ENCODE data around the gene SLCO3A1. TPM values are rescaled to one million over a fixed set of nuclear protein-coding genes. Genes with fewer than 3 reads are reported as not detected.

Gene SLCO3A1
- total RNA-seq, 2 experiments from 2014 or later = 29.5 to 30.4 TPM

- Mint-ChIP-seq H3K36me3 (ENCODE audit: low read depth) (no peaks in the 10 kb centered on the region), H3K4me1 (ENCODE audit: low read depth) (peaks cover 13% of the 10 kb centered on the region), H3K27me3 (no peaks in the 10 kb centered on the region), H3K27ac (no peak overlapping the region), H3K9me3 (no peaks in the 10 kb centered on the region), H3K4me3 (no peak overlapping the region)
- ChIA-PET CTCF (no interaction called here), POLR2A (no interaction called here)
- no peak overlapping the region for H3K4me3 ChIP-seq (ENCODE audit: low read length)
- no peak for TF ChIP-seq CTCF (IDR thresholded peaks at IDR 0.05)
- H3K9me3 ChIP-seq (ENCODE audit: control insufficient read depth in 1 of 2, insufficient read depth in 1 of 2, low read length in 2 of 2) = no peaks in the 10 kb centered on the region
- H3K27me3 ChIP-seq (ENCODE audit: control insufficient read depth in 1 of 2, insufficient read depth in 2 of 2, low read length in 2 of 2) = no peaks in the 10 kb centered on the region
- H3K27ac ChIP-seq (ENCODE audit: low read depth in 1 of 2, low read length in 2 of 2) = no peak overlapping the region
- intact Hi-C loops (cut with DNase I, micrococcal nuclease) = no loop called here
- H3K4me1 ChIP-seq (ENCODE audit: insufficient read depth, low read length) = peaks cover 12% of the 10 kb centered on the region
- DNase-seq (no peak), ATAC-seq (ENCODE audit: poor library complexity) (no peak)
- no peaks in the 10 kb centered on the region for H3K36me3 ChIP-seq (ENCODE audit: insufficient read depth, low read length)
Measured at GRCh38 chr15:91973481-91973880, 120.0 kb downstream of the SLCO3A1 start.

GRCh38 chr15:91974321-91974720 lies 120.8 kb downstream of the SLCO3A1 start:
- Histone ChIP-seq H3K4me1 (ENCODE audit: insufficient read depth, low read length) (peaks cover 10% of the 10 kb centered on the region), H3K4me3 (ENCODE audit: low read length) (no peak overlapping the region), H3K27ac (ENCODE audit: low read depth in 1 of 2, low read length in 2 of 2) (no peak overlapping the region), H3K27me3 (ENCODE audit: control insufficient read depth in 1 of 2, insufficient read depth in 2 of 2, low read length in 2 of 2) (no peaks in the 10 kb centered on the region), H3K36me3 (ENCODE audit: insufficient read depth, low read length) (no peaks in the 10 kb centered on the region), H3K9me3 (ENCODE audit: control insufficient read depth in 1 of 2, insufficient read depth in 1 of 2, low read length in 2 of 2) (no peaks in the 10 kb centered on the region)
- no peaks in the 10 kb centered on the region for H3K36me3 Mint-ChIP-seq (ENCODE audit: low read depth)
- no peak overlapping the region for H3K27ac Mint-ChIP-seq
- no peaks in the 10 kb centered on the region for H3K9me3 Mint-ChIP-seq
- no peak for TF ChIP-seq CTCF (IDR thresholded peaks at IDR 0.05)
- DNase-seq = no peak
- intact Hi-C loops (cut with DNase I, micrococcal nuclease) = no loop called here
- H3K27me3 Mint-ChIP-seq = no peaks in the 10 kb centered on the region
- peaks cover 13% of the 10 kb centered on the region for H3K4me1 Mint-ChIP-seq (ENCODE audit: low read depth)
- ATAC-seq (ENCODE audit: poor library complexity) = no peak
- no peak overlapping the region for H3K4me3 Mint-ChIP-seq
- POLR2A ChIA-PET = no interaction called here
- CTCF ChIA-PET = no interaction called here

- no peak overlapping the region for H3K27ac ChIP-seq (ENCODE audit: low read depth in 1 of 2, low read length in 2 of 2)
- H3K4me3 ChIP-seq (ENCODE audit: low read length) = no peak overlapping the region
- POLR2A ChIA-PET = no interaction called here
- Mint-ChIP-seq H3K9me3 (no peaks in the 10 kb centered on the region), H3K4me3 (no peak overlapping the region), H3K27me3 (no peaks in the 10 kb centered on the region), H3K27ac (no peak overlapping the region), H3K36me3 (ENCODE audit: low read depth) (no peaks in the 10 kb centered on the region), H3K4me1 (ENCODE audit: low read depth) (peaks cover 17% of the 10 kb centered on the region)
- H3K27me3 ChIP-seq (ENCODE audit: control insufficient read depth in 1 of 2, insufficient read depth in 2 of 2, low read length in 2 of 2) = no peaks in the 10 kb centered on the region
- TF ChIP-seq CTCF (IDR thresholded peaks at IDR 0.05) = no peak
- DNase-seq (no peak), ATAC-seq (ENCODE audit: poor library complexity) (no peak)
- intact Hi-C loops (cut with DNase I, micrococcal nuclease) = no loop called here
- CTCF ChIA-PET = no interaction called here
- H3K4me1 ChIP-seq (ENCODE audit: insufficient read depth, low read length) = peaks cover 6% of the 10 kb centered on the region
- no peaks in the 10 kb centered on the region for H3K9me3 ChIP-seq (ENCODE audit: control insufficient read depth in 1 of 2, insufficient read depth in 1 of 2, low read length in 2 of 2)
- no peaks in the 10 kb centered on the region for H3K36me3 ChIP-seq (ENCODE audit: insufficient read depth, low read length)
Measured at GRCh38 chr15:91975241-91975978, 121.9 kb downstream of the SLCO3A1 start.

Measured in CD4-positive, alpha-beta T cell (primary cell).